A673 (cell line): ENCODE results near the gene ASB1.

Source experiments
- CTCF ChIP-seq: fragments of 300-800, 200-600 bp; sonication (generic); conservative IDR thresholded peaks from 2 replicates; pipeline ENCODE4 v1.5.1; 2017; ENCODE audit warnings: low read depth, mild to moderate bottlenecking, antibody characterized with exemption, low read length, moderate library complexity, mixed read lengths
- EZH2 ChIP-seq: fragments of 200-600 bp; sonication (generic); IDR thresholded peaks from 2 replicates; pipeline ENCODE4 v1.6.1; 2017; ENCODE audit warnings: borderline replicate concordance, low read depth, mild to moderate bottlenecking, mixed read lengths, antibody characterized with exemption, low read length; ENCODE audit not compliant: poor library complexity, severe bottlenecking

DNA sequence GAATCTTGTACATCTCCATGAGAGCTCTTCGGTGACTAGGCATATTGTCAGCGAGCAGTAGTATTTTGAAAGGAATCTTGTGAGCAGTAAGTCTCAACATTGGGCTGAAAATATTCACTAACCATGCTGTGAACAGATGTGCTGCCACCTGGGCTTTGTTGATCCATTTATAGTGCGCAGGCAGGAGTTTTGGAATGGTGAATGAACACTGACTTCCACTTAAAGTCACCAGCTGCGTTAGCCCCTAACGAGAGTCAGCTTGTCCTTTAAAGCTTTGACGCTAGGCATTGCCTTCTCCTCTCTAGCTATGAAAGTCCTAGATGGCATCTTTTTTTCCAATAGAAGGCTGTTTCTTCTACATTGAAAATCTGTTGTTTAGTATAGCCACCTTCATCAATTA lies 4.1 kb downstream of the ASB1 start:
- TF ChIP-seq CTCF (no peak), EZH2 (no peak)
